OCI-LY7 (cell line): Measurements from ENCODE around the gene MAP3K7.

Experiments
- CTCF ChIP-seq: fragments of 200-600 bp; sonication (generic); conservative IDR thresholded peaks from 2 replicates; pipeline ENCODE4 v1.5.1; 2014; ENCODE audit warnings: mild to moderate bottlenecking, antibody characterized with exemption, low read length, moderate library complexity, mixed read lengths
- EZH2phosphoT487 ChIP-seq: fragments of 200-600 bp; sonication (generic); IDR thresholded peaks from 2 replicates; pipeline ENCODE4 v1.6.1; 2018; ENCODE audit warnings: low read depth, borderline replicate concordance, mild to moderate bottlenecking, mixed run types, antibody characterized with exemption, low read length, moderate library complexity, mixed read lengths

- TF ChIP-seq CTCF (no peak), EZH2phosphoT487 (no peak)
Measured at GRCh38 chr6:90595854-90596253, 9.0 kb upstream of the MAP3K7 start.
